AG08395 (cell line): ENCODE results near the gene VWA8.
"Not testable (repeated sequence)": the region's sequence is repeated elsewhere in the genome, so short reads cannot be mapped to it uniquely, and the experiment has no call there.

Experiments used
- DNase-seq: peaks from one replicate; pipeline ENCODE4 v3.0.0; 2012; ENCODE audit warnings: mixed read lengths, low spot score

Gene VWA8

DNA sequence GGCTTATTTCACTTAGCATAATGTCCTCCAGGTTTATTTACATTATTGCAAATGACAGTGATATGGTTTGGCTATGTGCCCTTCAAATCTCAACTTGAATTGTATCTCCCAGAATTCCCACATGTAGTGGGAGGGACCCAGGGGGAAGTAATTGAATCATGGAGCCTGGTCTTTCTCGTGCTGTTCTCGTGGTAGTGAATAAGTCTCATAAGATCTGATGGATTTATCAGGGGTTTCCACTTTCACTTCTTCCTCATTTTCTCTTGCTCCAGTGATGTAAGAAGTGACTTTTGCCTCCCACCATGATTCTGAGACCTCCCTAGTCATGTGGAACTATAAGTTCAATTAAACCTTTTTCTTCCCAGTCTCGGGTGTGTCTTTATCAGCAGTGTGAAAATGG lies 109.6 kb downstream of the VWA8 start:
- no peak for DNase-seq

DNA sequence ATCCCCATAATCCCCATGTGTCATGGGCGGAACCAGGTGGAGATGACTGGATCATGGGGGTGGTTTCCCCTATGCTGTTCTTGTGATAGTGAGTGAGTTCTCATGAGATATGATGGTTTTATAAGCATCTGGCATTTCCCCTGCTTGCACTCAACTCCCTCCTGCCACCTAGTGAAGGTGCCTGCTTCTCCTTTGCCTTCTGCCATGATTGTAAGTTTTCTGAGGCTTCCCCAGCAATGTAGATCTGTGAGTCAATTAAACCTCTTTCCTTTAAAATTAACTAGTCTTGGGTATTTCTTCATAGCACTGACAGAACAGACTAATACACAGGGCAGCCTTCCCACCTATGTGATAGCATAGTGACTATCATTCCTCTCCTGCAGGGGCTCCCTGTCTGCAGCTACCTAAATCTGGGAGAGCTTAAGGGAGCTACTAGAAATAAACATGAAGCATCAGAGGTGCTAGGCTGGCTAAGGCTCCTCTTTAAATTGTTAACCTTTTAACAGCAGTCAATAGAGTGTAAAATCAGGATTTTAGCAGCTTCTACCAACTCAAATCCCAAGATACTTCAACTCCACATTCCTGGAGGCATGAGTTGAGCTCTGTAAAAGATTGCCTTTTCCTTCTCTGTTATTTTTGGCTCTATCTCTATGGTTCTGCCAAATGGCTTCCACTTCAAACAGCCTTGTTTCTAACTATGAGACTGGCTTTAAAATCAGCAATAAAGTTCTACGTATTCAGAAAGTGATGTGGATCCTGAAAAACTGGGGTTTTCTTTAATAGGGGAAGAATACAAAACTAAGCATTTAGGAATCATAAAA lies 112.3 kb downstream of the VWA8 start:
- DNase-seq: peak; percentile 9

DNA sequence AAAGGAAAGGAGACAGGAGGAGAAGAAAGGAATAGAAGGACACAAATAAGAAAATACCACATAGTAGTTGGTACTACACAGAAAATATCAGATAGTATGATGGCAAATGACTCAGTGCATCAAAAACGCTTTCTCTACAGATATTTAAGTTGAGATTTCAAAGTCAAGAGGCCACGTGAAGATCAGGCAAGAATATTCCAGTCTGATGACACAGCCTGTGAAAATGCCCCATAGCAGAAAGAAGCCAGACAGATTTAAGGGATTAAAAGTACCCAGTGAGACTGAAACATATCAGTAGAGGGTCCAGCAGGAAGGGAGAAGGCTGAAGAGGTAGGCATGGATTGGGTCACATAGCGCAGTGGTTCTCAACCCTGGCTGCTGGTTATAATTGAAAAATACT lies 113.7 kb downstream of the VWA8 start:
- no peak for DNase-seq

DNA sequence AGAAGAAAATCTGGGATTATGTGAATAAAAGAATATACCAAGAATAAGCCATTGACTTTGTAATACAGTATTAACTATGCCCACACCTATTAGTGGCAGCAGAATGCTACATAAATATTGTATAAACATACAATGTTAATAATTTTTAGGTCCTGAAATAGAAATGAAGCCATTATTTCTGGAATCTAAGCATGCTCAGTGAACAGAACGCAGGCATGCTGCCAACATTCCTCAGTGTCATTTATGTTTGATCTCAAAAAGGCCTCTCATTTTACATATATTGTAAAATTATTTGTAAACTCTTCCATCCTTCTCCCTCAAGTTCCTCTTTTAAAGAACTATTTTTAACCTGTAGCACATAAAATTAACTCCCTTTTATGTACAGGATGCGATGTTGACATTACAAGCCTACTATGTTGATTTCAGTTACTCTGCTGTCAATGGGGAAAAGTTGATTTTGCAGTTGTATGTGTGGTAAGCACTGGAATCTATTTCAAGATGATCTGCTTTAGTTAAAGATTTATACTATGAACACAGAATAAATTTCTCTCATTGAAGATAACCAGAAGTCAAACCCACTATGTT lies 118.8 kb downstream of the VWA8 start:
- no peak for DNase-seq

DNA sequence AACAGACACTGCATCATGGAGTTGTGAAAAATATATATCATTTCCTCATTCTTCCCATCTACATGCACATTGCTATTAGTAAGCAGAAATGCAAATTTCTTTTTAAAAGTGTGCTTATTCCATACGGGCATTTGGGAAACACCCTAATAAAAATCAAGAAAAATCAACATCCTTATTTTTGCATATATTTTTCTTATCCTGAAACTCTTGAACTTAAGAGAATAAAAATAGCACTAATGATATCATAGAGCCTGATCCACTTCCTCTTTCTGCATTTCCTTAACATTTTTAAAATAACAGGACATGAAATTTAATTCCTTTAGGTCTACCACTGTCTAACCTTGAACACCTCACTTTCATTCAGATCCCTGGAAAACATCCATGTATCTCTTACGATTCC lies 123.3 kb downstream of the VWA8 start:
- no peak for DNase-seq

DNA sequence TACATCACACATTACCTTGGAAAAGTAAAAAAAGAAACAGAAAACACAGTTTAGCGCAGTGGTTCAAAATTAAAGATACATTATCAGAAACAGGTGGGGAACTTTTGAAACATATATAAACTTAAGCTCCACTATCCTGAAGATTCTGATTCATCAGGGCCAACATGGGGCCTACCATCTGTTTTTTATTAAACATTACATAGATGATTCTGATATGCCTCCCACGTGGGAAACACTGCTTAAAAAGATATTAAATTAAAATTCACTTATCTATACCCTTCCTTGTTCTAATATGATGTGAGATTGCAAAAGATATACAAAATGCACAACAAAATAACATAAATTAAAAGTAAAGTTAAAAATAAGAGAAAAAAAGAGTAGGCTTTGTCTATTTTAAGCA lies 125.0 kb downstream of the VWA8 start:
- peak; percentile 28 for DNase-seq

DNA sequence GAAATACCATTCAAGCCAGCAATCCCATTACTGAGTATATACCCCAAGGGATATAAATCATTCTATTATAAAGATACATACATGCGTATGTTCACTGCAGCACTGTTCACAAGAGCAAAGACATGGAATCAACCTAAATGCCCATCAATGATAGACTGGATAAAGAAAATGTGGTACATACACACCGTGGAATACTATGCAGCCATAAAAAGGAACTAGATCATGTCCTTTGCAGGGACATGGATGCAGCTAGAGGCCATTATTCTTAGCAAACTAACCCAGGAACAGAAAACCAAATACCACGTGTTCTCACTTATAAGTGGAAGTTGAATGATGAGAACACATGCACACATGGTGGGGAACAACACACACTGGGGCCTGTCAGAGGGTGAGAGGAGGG lies 126.2 kb downstream of the VWA8 start:
- not testable (repeated sequence) for DNase-seq

DNA sequence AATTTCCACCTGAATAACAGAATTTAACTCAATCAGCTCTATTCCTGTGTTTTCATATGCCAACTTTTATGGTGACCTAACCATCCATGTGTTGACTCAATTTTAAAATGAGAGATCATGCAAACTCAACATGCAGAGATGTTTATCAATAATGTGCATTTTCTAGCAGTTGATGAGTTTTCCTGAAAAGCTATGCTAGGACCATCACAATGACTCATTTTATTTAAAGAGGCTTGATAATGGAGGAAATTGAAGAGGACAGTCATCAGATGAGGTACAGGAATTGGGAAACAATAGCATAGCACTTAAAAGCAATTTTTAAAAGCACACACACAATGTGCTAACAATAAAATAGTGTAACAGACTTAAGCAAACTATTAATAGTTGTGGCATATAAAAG lies 127.1 kb downstream of the VWA8 start:
- DNase-seq: no peak

DNA sequence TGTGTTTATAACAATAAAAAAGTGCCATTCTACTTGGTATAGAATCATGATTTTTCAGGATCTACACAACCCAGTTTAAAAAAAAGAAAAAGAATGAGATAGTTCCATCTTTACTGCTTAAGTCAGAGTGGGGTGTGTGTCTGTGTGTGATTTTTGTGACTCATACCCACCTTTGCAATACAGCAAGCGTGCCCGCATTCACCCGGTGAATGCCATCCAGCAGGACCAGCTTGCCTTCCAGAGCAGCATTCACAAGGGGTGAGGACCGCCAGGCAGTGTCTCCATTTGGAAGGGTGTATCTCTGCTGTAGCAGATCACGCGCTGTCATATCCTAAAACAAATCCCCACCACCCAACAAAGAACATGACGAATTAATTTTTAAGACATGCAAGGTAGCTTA lies 127.7 kb downstream of the VWA8 start:
- DNase-seq: no peak

DNA sequence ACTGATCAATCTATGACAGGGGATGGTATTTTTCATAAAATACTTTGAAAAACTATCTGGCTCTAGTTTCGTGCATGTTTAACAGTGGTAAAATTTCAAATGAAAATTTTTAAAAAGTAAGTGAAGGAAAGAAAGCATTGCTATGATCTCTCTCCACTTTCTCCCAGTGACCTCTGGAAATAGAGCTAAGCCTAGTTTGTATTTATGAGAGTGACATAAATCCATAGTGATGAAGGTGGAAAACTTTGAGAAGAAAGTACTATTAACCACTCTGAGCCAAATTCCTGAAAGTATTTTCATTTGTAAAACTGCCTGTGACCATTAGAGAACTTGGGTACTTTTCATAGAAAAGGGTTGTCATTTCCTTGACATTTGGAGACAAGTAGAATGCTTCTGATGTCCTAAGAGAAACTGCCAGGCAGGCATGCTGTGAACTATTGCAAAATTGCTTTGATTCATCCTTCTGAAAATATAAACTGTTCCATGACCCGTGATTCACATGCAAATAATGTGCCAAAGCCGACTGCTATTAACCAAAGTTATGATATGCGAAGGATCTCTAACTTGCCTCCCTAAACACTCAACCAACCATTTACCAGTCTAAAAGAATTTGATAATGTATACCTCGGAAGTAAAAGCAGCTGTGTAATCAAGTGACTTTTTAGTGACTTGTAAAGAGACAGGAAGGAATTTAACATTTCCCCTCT lies 133.2 kb downstream of the VWA8 start:
- DNase-seq: peak; percentile 81

DNA sequence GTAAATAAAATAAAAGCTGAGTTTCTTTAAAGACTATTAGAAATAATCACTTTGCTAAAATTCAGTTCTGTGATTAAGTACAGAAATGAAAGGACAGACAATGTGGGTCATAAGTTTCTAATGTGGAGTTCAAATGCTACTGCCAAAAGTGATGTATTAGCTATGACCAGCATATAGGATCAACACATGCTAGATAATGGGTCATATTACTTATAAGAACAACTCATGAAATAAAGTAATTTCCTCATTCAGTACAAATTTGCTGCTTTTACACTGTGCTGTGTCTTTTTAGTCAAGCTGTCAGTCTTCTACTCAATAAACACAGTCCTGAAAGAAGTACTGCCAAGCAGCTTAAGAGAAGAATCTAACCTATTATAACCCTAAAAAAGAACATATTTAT lies 135.2 kb downstream of the VWA8 start:
- no peak for DNase-seq

DNA sequence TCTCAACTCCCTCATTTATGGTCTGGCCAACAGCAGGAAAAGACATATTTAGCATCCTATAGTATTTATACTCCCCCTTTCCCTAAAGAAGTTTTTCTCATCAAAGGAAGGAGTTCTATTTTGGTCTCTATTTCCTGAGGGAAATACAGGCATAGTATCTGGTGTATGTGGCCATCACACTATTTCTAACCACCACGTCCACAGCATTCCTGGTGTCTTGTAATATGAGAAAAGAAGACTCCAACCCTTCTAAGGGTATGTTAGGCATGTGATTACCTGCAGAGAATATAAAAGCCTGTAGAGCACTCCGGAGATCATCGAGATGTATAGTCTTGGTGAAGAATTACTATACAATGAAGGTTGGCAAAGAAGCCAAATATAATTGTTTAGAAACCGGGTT lies 137.4 kb downstream of the VWA8 start:
- no peak for DNase-seq

DNA sequence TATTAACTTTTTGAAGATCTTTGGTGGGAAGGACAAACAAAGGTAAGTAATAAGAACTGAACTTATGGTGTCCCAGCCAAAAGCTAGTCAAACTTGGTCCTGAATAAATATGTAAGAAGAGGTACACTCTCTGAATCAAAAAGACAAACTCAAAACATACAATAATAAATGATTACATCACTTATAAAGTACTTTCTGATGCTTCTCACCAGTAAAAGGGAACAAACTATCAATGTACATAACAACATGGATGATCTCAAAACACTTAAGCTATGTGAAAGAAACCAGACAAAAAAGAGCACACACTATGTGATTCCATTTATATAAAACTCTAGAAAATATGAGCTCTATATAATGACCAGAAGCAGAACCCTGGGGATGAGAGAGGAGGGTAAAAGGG lies 138.3 kb downstream of the VWA8 start:
- DNase-seq: no peak

DNA sequence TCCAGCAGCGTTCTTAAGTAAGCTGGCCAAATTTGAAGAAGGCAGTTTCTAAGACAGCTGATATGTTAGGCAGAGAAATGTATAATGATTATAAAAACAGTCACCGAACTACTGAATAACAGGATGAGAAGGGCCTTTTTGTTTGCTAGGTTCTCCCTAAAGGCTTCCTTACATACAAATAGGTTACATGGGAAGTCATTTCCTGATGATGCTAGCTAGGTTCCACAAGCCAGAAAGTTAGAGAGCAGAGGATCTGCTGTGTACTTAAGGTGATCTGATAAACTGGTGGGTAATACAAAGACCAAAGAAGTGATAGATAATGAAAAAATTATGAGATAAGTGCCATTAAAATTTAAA lies 139.7 kb downstream of the VWA8 start:
- DNase-seq: no peak

DNA sequence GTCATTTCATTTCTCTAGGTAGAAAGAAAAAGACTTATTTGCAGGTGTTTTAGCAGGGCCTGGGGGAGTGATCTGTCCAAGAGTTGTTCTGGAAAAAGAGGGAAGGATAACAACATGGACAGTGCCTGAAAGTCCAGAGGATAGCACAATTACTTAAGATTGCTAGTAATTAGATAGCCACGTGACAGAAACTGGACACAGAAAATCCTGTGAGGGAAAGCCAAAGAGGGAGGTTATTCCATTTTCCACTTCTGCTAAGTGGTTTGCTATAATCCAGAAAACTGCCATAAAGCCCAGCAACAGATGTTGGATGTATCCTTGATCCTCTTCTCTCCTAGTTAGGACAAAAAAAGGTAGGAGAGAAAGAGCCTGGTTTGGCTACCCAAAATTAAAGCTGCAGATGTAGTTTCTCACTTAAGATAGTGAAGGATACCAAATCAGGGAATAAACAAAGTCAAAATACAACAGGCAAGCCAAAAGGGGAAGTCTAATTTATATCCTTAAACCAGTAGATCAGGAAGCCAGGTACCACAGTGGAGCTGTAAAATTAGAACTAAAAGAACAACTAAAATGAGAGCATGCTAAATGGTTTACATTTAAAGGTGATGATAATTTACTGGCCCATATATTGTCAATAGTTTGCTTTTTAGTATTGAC lies 140.2 kb downstream of the VWA8 start:
- DNase-seq: no peak

DNA sequence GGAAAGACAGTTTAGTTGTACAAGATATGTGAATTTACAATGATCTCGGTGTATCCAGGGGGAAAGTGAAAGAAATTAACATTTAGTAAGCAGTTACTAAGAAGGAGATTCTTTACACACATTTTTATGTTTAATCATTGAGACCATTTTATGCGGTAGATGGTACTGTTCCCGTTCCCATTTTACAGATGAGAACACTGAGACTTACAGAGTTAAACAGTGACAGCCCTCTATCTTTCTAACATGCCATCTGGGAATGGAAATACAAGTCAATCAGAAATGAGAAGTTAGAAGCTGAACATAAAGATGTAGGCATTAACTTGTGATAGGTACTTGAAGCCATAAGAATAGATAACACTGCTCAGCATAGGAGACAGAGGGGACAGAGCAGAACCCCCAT lies 144.9 kb downstream of the VWA8 start:
- DNase-seq: no peak

DNA sequence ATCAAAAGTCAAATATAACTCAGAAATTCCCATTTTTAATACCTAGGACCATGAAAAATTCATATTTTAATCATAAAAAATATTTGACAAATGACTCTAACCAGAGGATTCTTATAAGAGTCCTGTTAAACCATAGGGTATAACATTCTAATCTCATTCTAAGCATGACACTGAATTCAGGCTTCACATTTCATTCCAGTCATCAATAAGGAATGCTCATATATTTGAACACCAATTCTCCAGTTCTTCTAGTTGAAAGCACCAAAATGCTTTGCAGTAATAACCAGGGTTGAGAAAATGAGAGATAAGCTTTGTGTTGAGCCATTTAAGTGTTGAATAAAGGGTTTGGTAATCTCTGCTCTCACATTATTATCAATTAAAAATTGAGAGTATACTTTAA lies 147.5 kb downstream of the VWA8 start:
- peak; percentile 45 for DNase-seq

DNA sequence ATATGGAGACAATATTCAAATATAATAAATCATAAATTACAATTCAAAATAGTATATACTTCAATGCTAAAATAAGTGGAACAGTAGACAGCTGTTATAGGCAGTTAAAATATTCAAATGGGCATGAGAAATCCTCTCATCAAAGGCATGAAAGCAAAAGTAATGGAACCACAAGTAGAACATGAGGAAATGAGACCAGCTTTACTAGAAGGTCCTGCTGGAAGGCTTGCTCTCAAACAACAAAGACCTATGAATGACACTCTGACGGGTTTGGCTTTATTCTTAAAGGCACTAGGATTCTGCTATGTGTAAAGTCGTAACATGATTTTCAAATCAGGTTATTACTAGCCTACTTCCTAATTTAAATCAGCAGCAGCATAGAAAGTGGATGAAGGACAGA lies 148.1 kb downstream of the VWA8 start:
- DNase-seq: no peak

DNA sequence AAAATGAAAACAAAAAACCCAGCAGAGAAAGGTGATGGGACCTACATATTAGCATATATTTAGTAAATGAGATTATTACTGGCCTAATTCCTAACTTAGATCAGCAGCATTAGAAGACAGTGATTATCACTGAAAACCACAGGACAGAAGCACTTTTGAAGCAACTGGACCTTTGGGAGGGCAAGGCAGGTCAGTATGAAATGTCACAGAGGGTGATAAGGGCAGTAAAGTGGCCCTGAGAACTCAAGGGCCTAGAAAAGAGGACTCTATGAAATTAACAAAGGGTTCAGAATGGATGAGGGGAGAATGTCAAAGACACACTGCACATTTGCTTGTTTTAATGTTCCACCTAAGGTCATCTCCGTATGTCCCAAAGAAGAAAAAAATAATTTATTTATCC lies 148.7 kb downstream of the VWA8 start:
- DNase-seq: no peak

DNA sequence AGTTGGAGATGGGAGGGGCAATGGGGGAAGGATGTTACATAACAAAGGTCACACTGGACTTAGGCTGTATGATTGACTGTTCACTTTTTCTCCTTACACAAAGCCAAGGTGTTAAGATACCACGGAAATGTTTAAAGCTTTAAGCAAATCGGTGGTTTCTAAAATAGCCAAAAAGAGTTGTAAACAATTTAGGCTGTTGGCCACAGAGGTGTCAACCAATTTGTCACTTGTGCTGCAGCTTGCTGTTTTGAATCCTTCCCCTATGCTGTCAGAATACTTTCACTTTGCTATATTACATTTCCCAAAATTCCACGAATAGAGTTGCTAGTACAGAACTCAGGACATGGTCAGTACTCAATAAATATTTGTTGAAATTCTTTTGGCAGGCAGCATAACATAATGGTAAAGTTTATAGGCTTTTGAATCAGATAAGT lies 149.3 kb downstream of the VWA8 start:
- no peak for DNase-seq

DNA sequence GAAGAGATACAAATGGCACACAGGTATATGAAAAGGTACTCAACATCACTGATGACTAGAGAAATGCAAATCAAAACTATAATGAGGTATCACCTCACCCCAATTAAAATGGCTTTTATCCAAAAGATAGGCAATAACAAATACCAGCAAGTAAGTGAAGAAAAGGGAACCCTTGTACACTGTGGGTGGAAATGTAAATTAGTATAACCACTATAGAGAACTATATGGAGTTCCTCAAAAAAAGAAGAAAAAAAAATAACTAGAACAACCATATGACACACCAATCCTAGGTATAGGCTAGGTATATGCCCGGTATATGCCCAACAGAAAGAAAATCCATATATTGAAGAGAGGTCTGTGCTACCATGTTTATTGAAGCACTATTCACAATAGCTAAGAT lies 150.9 kb downstream of the VWA8 start:
- no peak for DNase-seq

DNA sequence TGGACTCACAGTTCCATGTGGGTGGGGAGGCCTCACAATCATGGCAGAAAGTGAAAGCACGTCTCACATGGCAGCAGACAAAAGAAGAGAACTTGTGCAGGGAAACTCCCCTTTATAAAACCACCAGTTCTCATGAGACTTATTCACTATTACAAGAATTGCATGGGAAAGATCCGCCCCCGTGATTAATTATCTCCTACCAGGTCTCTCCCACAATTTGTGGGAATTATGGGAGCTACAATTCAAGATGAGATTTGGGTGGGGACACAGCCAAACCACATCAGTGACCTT lies 157.5 kb downstream of the VWA8 start:
- DNase-seq: not testable (repeated sequence)
